ENCODE results near the gene YARS1. TPM values are rescaled to one million over a fixed set of nuclear protein-coding genes. Genes with fewer than 3 reads are reported as not detected.

The YARS1 gene
- total and polyA plus RNA-seq, 2 of the 4 experiments (the other 2 are of a cell fraction): 100 to 166 TPM

- Histone ChIP-seq H2AFZ (replicated peaks; ENCODE audit: low read length, poor library complexity) (no peak overlapping the region), H3K4me1 (ENCODE audit: control insufficient read depth, insufficient read depth, low read length) (peaks cover 5% of the 10 kb centered on the region; the same call in 1 of the 2 replicates), H3K4me2 (ENCODE audit: low read depth, low read length) (no peak overlapping the region), H3K9me1 (ENCODE audit: insufficient read depth, low read length) (peaks cover 11% of the 10 kb centered on the region), H3K23ac (ENCODE audit: low read depth, low read length) (no peak overlapping the region), H2AK9ac (replicated peaks; ENCODE audit: low read depth, low read length, poor library complexity) (no peak overlapping the region), H3K4me3 (ENCODE audit: insufficient read depth, low read depth, low read length) (no peak overlapping the region), H3K9me3 (ENCODE audit: control insufficient read depth, insufficient read depth, low read length) (no peaks in the 10 kb centered on the region), H2BK5ac (ENCODE audit: low read depth, low read length, poor library complexity, severe bottlenecking) (no peak overlapping the region), H3K14ac (replicated peaks; ENCODE audit: low read depth, low read length) (no peak overlapping the region), H2BK120ac (ENCODE audit: low read depth, low read length) (no peak overlapping the region), H4K20me1 (ENCODE audit: insufficient read depth, low read length) (peaks cover 49% of the 10 kb centered on the region), H2BK20ac (ENCODE audit: low read depth, low read length) (no peak overlapping the region), H2BK15ac (ENCODE audit: low read depth, low read length) (no peak overlapping the region), H4K91ac (ENCODE audit: insufficient read depth, low read depth, low read length) (no peak overlapping the region), H3K18ac (ENCODE audit: low read depth, low read length) (no peak overlapping the region), H3K4ac (ENCODE audit: low read depth, low read length) (no peak overlapping the region), H3K27ac (ENCODE audit: insufficient read depth, low read length) (no peak overlapping the region), H3K9ac (ENCODE audit: low read depth, low read length) (no peak overlapping the region), H4K8ac (ENCODE audit: low read depth in 2 of 2, low read length in 2 of 2) (no peak overlapping the region), H3K56ac (ENCODE audit: extremely low read depth, insufficient read depth, low read length) (no peak overlapping the region), H4K5ac (ENCODE audit: low read depth, low read length) (no peak overlapping the region), H3K36me3 (ENCODE audit: control insufficient read depth, insufficient read depth, low read length) (peaks cover 38% of the 10 kb centered on the region), H2AK5ac (ENCODE audit: low read depth, low read length) (no peak overlapping the region), H3K27me3 (ENCODE audit: control insufficient read depth, insufficient read depth, low read length) (no peaks in the 10 kb centered on the region), H3K79me1 (ENCODE audit: low read depth in 1 of 2, low read length in 2 of 2) (peaks cover 29 to 69% of the 10 kb centered on the region in 2 experiments)
- DNase-seq: no peak
- intact Hi-C loops (cut with micrococcal nuclease): no loop called here
- dilution Hi-C loops (cut with HindIII; ENCODE audit: low sequenced_read_pairs, unreplicated experiment): no loop called here
- ChIA-PET CTCF (no interaction called here), POLR2A (ENCODE audit: unreplicated experiment) (no interaction called here)
- ATAC-seq (ENCODE audit: low read depth): no peak
- in situ Hi-C loops (cut with MboI; ENCODE audit: low sequenced_read_pairs): no loop called here
- WGBS, 2 experiments (ENCODE audit: extremely low coverage in 2 of 2, insufficient read length in 1 of 2): no CpG with 5 or more reads among the region's 4 CpGs
- BruUV-seq (replicated peaks): no TSS peak
- TF ChIP-seq RCOR1 (IDR thresholded peaks at IDR 0.05; ENCODE audit: insufficient replicate concordance, low read length) (no peak), MAFK (IDR thresholded peaks at IDR 0.05; ENCODE audit: low read depth, low read length) (no peak), NFE2L2 (IDR thresholded peaks at IDR 0.05; ENCODE audit: low read depth, low read length) (no peak), RFX5 (IDR thresholded peaks at IDR 0.05; ENCODE audit: low read depth, low read length) (no peak), CTCF (conservative IDR thresholded peaks at IDR 0.05; ENCODE audit: low read depth, low read length) (no peak), BHLHE40 (IDR thresholded peaks at IDR 0.05; ENCODE audit: low read depth, low read length) (no peak), USF2 (IDR thresholded peaks at IDR 0.05; ENCODE audit: low read depth, low read length) (no peak), ELK1 (IDR thresholded peaks at IDR 0.05; ENCODE audit: borderline replicate concordance, low read depth, low read length) (no peak), CHD1 (IDR thresholded peaks at IDR 0.05; ENCODE audit: low read depth, low read length) (no peak), POLR2A (IDR thresholded peaks at IDR 0.05; ENCODE audit: low read depth, low read length) (no peak), MXI1 (IDR thresholded peaks at IDR 0.05; ENCODE audit: borderline replicate concordance, low read depth, low read length) (no peak), SMC3 (IDR thresholded peaks at IDR 0.05; ENCODE audit: low read depth, low read length) (no peak)
Observed at GRCh38 chr1:32808580-32808979, 8.6 kb downstream of the YARS1 start.
